Measurements from ENCODE around the gene ENOX1.

ENOX1 gene

DNA sequence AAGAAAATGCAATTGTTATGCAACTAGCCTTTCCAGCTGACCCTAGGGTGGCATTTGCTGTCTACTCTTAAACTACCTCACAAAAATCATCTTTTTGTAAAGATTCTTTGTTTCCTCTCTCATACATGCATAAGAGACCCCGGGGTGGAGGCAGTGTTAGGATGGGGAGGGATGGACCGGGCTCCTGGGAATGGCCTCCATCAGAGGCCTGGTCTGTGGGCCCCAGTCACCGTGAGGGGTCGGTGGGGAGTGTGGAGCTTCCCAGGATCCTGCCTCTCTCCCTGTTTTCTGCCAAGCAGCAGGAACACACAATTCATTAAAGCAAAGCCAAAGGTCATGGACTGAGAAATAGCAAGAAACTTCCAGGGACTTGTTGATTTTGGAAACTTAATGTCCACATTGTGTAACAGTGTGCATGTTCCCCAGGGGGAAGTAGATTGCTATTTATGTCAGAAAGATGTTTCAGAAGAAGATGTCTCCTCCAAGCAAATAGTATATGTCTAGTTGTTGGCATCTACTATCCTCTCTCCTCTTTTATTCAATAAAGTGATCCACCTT is 241.4 kb downstream of the ENOX1 start:
- DNase-seq (ENCODE audit: low read depth) = peak; percentile 41

DNA sequence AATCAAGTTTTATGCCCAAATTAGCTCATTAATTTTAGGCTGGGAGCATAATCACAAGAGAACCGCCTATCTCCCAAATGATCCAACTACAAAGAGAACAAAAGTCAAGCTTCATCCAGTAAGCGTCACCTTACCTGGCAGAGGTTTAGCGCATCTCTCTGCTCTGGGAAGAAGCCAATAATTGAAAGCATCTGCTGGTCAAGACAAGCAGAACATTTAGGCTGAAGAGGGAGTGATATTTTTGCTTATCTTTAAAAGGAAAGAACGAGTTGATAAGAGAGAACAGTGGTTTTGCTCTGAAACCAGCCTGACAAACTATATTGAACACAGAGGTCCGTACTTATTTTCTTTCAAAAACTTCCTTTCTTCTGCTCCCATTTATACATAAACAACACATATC is 242.1 kb downstream of the ENOX1 start:
- DNase-seq (ENCODE audit: low read depth) = peak; percentile 60

DNA sequence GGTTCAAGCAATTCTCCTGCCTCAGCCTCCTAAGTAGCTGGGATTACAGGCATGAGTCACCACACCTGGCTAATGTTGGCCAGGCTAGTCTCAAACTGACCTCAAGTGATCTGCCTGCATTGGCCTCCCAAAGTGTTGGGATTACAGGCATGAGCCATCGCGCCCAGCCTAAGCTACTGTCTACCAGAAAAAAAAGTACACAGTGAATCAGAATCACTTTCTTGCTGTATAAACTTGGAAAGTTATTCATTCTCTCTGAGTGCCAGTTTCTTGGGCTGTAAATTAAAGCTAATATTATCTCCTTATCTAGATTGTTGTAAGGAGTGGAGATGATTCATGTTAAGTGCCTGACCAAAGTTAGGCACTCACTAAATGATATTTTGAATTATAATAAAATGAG is 242.8 kb downstream of the ENOX1 start:
- DNase-seq (ENCODE audit: low read depth) = peak; percentile 95

DNA sequence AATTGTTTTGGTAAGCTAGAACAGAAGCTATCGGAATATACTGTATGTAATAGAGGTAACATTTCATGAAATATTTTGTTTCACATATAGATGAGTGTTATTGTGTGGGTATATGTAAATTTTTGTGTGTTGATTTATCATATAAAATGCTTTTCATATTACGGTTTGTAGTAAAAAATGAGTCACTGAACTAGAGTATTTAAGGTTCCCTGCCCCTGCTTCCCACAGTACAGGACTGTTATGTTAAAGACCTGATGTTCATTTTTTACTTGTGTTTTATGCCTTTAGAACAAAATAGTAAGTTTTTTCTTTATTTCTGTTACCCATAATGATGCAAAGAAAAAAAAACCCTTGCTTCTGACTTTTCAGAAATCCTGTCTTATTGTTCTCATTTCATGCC is 243.4 kb downstream of the ENOX1 start:
- no peak for DNase-seq (ENCODE audit: low read depth)

DNA sequence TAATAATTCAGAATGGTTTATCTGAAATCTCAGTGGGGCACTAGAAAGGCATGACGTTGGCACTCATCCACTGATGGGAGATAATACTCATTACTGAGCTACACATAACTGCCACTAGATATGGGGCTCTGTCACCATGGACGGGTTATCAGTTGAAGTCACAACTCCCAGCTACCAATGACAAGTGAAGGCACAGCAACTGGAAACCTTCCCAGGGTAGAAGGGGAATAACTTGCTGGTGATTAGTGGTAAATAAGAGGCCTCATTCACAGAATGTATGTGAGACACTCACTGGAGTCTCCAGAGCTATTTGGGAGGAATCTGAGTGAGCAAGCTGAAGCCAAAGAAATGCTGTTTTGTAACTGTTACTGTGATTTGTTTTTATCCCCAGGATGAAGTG is 249.6 kb downstream of the ENOX1 start:
- peak; percentile 94 for DNase-seq (ENCODE audit: low read depth)

DNA sequence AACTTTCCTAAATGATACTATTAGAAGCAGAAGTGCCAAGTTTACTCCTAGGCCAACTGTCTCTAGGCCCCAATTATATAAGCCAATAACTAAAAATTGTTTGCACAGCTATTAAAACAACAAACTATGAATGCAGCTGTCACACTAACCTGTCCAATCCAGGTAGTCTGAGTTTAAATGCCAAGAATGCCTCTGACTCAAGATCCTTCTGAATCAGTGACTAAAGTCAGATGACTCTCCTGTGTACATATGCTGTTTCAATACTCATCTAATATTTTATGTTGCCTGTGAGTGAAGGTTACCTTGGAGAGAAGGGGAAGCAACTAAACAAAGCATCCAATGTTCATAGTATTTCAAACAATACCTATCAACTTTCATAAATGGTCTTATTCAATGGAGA is 257.0 kb downstream of the ENOX1 start:
- no peak for DNase-seq (ENCODE audit: low read depth)

DNA sequence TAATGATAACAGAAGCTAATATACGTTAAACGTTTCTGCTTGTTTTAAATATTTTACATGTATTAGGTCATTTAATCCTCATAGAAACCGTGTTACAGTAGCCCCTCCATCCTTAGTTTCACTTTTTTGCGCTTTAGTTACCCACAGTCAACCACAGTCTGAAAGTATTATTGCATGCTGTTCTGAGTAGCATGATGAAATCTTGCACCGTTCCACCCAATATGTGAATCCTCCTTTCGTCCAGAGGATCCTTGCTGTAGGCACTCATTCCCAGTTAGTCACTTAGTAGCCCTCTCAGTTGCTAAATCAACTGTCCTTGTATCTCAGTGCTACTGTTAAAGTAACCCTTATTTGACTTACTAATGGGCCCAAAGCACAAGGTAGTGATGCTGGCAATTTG is 257.8 kb downstream of the ENOX1 start:
- peak; percentile 61 for DNase-seq (ENCODE audit: low read depth)

DNA sequence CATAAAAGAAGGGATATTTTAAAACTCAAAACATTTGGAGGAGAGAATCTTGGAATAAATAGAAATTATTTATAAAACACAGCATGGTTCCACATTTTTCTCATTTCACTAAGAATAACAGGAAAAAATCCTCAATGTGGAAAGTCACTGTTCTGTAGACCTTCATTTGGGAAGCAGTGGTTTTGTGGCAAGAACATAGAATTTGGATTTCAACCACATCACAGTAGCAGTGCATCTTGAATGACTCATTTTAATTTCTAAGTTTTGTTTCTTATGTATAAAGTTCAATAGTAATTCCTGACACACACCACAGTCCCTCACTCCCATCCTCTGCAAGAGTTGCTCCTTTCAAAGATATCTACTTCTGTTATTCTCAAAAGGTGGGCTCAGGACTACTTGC is 264.0 kb downstream of the ENOX1 start:
- DNase-seq (ENCODE audit: low read depth) = peak; percentile 75

DNA sequence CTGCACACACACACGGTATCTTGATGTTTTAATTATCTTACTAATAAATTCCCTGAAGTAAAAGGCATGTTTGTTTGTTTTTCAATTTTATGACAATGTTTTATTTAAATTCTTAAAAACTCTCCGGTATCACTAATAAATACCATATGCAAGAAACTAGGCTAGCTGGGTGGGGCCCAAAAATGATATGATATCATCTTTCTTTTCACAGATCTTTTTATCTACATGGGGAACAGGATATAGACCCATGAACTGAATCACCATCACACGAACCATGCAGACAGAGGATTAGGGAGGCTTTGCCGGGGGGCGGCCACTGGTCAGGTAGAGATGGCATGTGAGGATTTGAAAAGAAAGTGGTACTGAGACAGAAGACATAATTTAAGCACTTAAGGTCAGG is 266.4 kb downstream of the ENOX1 start:
- DNase-seq (ENCODE audit: low read depth) = no peak

DNA sequence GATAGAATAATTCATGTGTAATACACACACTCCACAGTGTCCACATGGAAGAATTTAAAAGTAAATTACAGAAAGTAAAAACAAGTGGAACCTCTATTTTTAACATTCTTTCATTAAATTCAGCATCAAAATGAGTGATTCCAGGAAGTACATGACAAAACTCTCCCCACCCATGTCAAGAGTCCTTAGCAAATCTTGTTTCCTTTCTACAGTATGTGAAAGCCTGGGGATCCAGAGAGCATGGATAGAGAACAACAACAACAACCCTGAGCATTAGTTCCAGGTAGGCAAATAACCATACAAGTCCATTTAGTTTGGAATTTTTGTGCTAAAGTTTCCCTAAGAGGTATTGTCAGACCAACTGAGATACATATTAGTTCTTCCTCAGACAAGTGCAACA is 267.9 kb downstream of the ENOX1 start:
- DNase-seq (ENCODE audit: low read depth) = no peak

DNA sequence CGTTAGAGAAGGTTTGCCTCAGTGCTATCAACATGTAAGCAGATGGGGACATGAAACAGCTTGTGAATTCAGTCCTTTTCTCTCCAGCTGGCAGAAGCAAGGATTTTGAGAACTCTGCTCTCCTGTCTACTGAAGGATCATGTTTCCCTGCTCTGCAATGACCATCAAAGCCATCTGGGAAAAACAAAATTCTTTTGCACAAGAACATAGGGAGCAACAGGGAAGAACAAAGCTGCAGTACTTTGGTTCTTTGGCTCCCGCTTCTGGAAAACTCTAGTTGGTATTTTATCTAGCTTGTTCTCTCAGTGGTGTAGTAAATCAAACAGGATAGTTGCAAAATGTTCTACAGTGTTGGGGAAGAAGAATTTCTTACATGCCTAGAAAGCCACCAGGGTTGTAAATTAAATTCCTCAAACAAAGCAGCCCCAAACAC is 270.4 kb downstream of the ENOX1 start:
- DNase-seq (ENCODE audit: low read depth) = peak; percentile 99

DNA sequence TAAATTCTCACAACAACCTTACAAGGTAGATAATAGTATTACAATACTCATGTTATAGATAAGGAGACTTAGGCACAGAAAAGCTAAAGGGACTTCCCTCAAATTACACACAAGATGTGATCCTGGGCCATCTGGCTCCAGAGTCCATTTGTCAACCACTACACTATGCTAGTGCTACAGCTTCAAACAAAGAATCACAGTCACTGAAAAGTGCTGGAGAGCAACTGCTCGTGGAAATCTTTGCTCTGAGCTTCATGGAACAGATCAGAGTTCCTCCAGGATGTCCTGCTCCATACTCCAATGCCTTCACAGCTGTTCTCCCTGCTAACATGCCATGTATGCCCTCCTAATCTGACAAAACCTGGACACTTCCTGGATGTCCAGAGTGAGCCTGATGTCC is 271.2 kb downstream of the ENOX1 start:
- no peak for DNase-seq (ENCODE audit: low read depth)

DNA sequence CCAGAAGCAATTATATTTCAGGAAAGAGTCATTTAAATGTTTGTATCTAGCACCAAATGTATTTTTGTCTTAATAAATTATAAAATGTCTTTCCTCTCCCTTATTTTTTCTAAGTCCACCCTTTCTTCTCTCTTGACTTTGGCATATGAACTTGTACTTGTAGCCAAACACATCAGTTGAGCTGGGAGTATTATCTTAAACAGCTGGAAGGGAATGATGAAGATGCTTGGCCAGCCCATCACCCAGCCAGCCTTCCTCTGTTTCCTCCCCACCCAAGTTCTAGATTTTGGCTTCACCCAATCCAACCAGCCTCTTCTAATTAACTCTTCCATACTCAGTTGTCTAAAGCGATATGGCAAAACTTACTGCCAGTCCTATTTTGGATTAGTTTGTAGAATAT is 272.5 kb downstream of the ENOX1 start:
- DNase-seq (ENCODE audit: low read depth) = no peak

DNA sequence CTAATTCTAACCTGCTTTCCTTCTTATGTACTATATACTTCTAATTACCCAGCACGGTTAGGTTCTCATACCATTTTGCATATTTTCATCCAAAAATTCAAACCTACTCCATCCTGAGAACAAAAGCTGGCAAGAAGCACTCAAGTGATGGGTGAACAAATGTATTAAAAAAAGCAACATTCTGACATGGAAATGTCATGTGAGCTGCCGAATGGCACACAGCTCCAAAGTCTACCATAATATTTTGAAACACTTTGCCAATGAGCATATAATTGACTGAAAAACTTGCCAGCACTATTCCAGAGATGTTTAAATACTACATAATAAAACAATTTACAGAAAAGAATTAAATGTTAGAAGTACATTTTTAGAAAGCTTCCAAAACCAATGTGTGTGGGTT is 274.6 kb downstream of the ENOX1 start:
- DNase-seq (ENCODE audit: low read depth) = no peak

DNA sequence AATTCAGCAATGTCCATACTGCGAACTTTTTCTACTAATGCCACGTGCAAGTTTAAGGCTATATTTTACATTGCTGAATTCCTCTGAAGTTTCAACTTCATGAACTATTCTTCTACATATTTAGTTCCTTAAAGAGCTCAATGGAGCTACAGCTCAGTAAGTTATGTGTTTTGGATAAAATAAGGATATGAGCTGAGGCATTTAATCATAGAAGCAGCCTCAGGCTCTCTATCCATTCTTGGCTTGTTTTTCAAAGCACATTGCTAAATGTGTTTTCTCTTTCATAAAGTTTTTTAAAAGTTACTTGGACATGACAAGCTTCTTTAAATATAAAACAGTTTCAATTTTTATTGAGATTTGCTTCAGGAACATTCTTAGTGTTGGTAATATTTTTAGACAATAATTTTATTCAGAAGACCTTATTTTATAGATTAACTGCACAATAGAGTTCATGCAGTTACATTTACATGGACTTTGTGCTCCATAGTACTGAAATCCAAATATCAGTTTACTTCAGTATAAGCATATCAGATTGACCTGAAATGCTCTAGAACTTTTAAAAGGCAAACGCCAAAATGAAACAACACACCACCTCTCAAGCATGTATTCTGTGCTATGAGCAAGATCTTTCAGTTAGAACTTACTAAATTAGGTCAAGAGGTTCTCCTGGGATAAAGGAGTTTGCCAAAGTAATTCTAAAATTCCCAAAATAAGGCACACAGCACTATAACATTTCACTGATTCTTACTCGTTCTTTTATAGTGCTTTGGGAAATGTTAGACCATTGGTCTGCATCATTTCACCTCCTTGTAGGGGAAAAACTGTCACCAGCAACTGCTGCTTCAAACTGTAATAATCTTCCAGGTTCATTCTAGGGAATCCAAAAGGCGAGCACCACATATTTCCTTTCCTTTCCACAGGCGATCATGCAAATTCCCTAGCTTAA is 275.5 kb downstream of the ENOX1 start:
- no peak for DNase-seq (ENCODE audit: low read depth)

DNA sequence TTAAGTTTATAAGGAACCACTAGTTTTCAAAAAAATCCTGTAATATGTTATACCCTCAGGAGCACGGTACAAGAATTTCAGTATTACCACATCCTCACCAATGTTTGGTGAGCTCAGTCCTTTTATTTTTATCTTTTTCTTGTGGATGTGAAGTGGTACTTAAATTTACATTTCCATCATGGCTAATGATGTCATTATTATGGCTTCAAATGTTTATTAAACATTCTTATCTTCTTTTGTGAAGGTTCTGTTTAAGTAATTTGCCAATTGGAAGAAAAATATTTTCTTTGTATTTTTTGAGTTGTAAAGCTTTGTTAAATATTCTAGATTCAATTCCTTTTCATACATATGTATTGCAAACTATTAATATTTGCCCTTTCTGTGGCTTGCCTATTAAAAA is 291.0 kb downstream of the ENOX1 start:
- DNase-seq (ENCODE audit: low read depth) = peak; percentile 37

DNA sequence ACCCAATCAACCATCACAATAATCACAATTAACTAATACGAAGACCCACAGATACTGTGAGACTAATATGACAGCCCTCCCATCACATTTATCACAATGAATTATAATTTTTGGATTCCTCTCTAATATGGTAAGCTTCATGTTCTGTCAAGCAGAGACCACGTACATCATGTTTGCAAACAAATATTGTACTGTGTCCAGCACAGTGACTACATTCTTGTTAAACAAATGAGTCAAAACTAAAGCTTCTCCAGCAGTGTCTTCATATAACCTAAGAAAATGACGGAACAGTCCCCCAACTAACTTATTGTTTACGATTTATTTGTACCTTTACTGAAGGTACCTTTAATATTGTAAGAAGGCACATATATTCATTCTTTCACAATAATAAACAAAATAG is 292.6 kb downstream of the ENOX1 start:
- DNase-seq (ENCODE audit: low read depth) = no peak

DNA sequence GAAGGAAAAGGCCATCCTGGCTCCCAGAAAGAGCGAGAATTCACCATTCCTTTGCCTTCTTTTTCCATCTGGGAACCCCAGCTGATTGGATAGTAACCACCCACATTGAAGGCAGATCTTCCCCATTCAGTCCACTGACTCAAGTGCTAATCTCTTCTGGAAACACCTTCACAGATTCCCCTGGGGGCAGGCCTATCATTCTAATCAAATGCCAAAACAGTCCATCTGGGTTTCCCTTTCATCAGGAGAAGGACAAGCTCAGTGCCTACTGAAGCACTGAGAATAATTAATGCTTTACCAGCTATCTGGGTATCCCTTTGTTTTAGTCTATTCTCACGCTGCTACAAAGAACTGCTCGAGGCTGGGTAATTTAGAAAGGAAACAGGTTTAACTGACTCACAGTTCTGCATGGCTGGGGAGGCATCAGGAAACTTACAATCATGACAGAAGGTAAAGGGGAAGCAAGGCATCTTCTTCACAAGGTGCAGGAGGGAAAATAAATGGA is 293.2 kb downstream of the ENOX1 start:
- no peak for DNase-seq (ENCODE audit: low read depth)

DNA sequence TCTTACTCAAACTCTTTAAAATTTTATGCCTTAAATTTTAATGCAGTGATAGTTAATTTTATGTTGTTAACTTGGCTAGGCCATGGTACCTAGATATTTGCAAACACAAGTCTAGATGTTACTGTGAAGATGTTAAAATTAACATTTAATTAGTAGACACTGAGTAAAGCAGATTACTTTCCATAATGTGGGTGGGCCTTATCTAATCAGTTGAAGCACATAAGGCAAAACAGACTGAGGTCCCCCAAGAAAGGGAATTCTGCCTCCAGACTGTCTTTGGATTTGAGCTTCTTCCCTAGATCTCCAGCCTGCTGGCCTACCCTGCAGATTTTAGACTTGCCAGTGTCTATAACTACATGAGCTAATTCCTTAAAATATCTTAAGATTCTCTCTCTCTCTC is 294.0 kb downstream of the ENOX1 start:
- no peak for DNase-seq (ENCODE audit: low read depth)

DNA sequence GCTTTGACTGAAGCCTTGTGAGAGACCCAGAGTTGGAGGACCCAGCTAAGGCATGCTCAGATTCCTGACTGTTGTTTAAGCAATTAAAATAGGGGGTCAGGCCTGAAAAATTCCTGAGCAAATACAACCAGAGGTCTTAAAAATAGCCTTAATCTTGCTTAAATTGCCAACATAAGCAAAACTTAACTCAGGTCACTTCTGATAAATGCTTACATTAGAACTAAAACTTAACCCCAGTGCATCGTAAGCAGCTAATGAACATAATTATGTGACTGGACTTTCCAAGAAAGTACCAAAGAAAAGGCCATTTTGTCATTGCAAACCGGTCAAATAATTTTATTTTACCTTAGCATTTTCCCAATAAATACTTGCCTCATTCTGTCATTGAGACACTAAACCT is 294.5 kb downstream of the ENOX1 start:
- no peak for DNase-seq (ENCODE audit: low read depth)

DNA sequence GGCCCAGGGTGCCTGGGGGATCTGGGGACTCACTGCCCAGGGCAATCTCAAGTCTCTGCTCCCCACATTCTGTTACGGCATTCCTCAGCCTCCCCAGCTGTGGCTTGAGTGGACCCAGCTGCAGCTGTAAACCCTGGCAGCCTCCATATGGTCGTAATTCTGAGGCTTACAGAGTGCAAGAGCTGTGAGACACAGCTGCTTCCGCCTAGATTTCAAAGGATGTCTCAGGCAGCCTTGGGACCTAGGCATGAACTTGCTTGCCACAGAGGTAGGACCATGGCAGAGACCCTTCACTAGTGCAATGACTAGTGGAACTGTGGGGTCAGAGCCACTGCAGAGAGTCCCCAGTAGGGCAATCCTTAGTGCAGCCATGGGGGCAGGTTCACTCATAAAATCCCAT is 297.5 kb downstream of the ENOX1 start:
- DNase-seq (ENCODE audit: low read depth) = no peak

DNA sequence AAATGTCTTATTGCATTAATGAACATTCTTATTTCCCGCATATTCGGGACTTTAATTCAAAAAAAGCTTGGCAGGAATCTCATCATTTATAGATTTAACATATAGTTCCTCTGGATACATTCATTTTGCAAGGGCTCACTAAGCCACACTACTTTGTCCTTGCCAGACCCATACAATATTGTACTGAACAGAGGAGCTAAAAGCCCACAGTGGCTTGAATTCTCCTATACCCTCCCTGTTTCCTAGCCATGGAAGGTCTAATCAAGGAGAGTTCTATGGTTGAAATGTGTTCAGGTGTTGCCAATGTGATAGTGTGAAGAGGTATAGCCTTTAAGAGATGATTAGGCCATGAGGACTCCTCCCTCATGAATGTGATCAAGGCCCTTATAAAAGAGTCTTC is 298.9 kb downstream of the ENOX1 start:
- no peak for DNase-seq (ENCODE audit: low read depth)

DNA sequence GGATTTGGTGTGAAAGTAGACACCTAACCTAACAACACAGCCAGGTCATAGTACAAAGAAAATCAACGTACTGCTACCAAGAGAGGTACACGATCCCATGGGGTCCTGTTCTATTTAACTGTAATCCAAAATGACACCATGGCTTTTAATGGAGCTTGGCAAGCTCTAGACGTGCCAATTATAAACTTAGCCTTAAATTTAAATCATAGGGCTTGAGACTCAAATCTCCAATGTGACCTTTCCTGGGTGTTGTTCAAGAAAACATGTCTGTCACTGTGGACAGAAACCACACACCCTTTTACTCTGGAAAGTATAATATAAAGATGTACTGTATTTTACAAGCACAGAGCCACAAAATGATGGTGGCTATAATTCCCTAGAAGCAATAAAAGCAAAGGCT is 299.3 kb downstream of the ENOX1 start:
- DNase-seq (ENCODE audit: low read depth) = no peak
